GM23248 (cell line): ENCODE results near the gene RNPEP.

ENCODE experiments used
- EZH2 ChIP-seq: fragments of 200-600 bp; sonication (generic); IDR thresholded peaks from 2 replicates; pipeline ENCODE4 v1.6.1; 2018; ENCODE audit warnings: antibody characterized with exemption, mild to moderate bottlenecking; ENCODE audit not compliant: insufficient read depth, poor library complexity, severe bottlenecking
- EZH2phosphoT487 ChIP-seq: fragments of 200-600 bp; sonication (generic); IDR thresholded peaks from 2 replicates; pipeline ENCODE4 v1.6.1; 2018; ENCODE audit warnings: antibody characterized with exemption, moderate library complexity, mild to moderate bottlenecking, low read depth; ENCODE audit not compliant: insufficient read depth

GRCh38 chr1:202010180-202011015 lies 27.9 kb downstream of the RNPEP start, which contains the start of gene ELF3:
- TF ChIP-seq EZH2phosphoT487 (no peak), EZH2 (no peak)
